IMR-90 (cell line): ENCODE measurements around the gene MTMR6. TPM values are rescaled to one million over a fixed set of nuclear protein-coding genes. Genes with fewer than 3 reads are reported as not detected.

ENCODE experiments used
- ATAC-seq: fragments of 200-7000 bp; cut with Tn5 transposase; 2 replicates; pipeline ENCODE4 v1.9.1; 2020; ENCODE audit warnings: low read depth, mild to moderate bottlenecking, moderate library complexity
- BruUV-seq: library from RNA; stranded (reverse); fragments of 400-500 nt; replicated peaks from 2 replicates; lab custom pipeline; 2021; lab: Mats Ljungman, UMichigan
- CTCF ChIA-PET: fragments of 300-600 bp; formaldehyde crosslinking; extraction: SDS; loops from one replicate; lab custom pipeline; 2021; ENCODE audit warnings: antibody characterized with exemption; lab: Yijun Ruan, JAX
- POLR2A ChIA-PET: fragments of 300-600 bp; sonication (Branson Sonifier 250); formaldehyde crosslinking; loops from one replicate; lab custom pipeline; 2022; ENCODE audit warnings: antibody characterized with exemption; ENCODE audit not compliant: unreplicated experiment; lab: Charles Lee
- DNase-seq: peaks from one replicate; pipeline ENCODE4 v3.0.0; 2013
- H2AFZ ChIP-seq: replicated peaks from 2 replicates; pipeline ENCODE3; 2013; ENCODE audit warnings: low read length, mild to moderate bottlenecking; ENCODE audit not compliant: poor library complexity
- H2AK5ac ChIP-seq: 2 replicates; pipeline ENCODE4 v1.6.1; 2013; ENCODE audit warnings: low read depth, low read length, inconsistent platforms
- H2AK9ac ChIP-seq: replicated peaks from 2 replicates; pipeline ENCODE3; 2013; ENCODE audit warnings: mild to moderate bottlenecking, low read depth, low read length, moderate library complexity; ENCODE audit not compliant: poor library complexity
- H2BK120ac ChIP-seq: 2 replicates; pipeline ENCODE4 v1.6.1; 2013; ENCODE audit warnings: low read depth, low read length, inconsistent platforms
- H2BK15ac ChIP-seq: 3 replicates; pipeline ENCODE4 v1.6.1; 2013; ENCODE audit warnings: low read depth, low read length, inconsistent platforms
- H2BK20ac ChIP-seq: 2 replicates; pipeline ENCODE4 v1.6.1; 2013; ENCODE audit warnings: low read depth, mild to moderate bottlenecking, inconsistent platforms, low read length, moderate library complexity
- H2BK5ac ChIP-seq: 2 replicates; pipeline ENCODE4 v1.6.1; 2013; ENCODE audit warnings: mild to moderate bottlenecking, low read depth, low read length, inconsistent platforms; ENCODE audit not compliant: poor library complexity, severe bottlenecking
- H3K14ac ChIP-seq: replicated peaks from 2 replicates; pipeline ENCODE4 v1.6.1; 2013; ENCODE audit warnings: low read depth, low read length, inconsistent platforms
- H3K18ac ChIP-seq: 2 replicates; pipeline ENCODE4 v1.6.1; 2013; ENCODE audit warnings: low read depth, low read length, control low read depth
- H3K23ac ChIP-seq: 2 replicates; pipeline ENCODE4 v1.6.1; 2013; ENCODE audit warnings: low read depth, low read length, inconsistent platforms
- H3K27ac ChIP-seq: 2 replicates; pipeline ENCODE4 v1.5.1; 2013; ENCODE audit warnings: mild to moderate bottlenecking, control low read depth, low read length; ENCODE audit not compliant: insufficient read depth
- H3K27me3 ChIP-seq: 2 replicates; pipeline ENCODE4 v1.6.1; 2013; ENCODE audit warnings: low read length; ENCODE audit not compliant: control insufficient read depth, insufficient read depth
- H3K36me3 ChIP-seq: 2 replicates; pipeline ENCODE4 v1.6.1; 2013; ENCODE audit warnings: low read length, mixed read lengths; ENCODE audit not compliant: control insufficient read depth, insufficient read depth
- H3K4ac ChIP-seq: 2 replicates; pipeline ENCODE4 v1.6.1; 2013; ENCODE audit warnings: low read depth, low read length, inconsistent platforms
- H3K4me1 ChIP-seq: 2 replicates; pipeline ENCODE4 v1.6.1; 2013; ENCODE audit warnings: low read length, mixed read lengths; ENCODE audit not compliant: control insufficient read depth, insufficient read depth
- H3K4me2 ChIP-seq: 2 replicates; pipeline ENCODE4 v1.6.1; 2013; ENCODE audit warnings: low read depth, mild to moderate bottlenecking, control low read depth, low read length, moderate library complexity
- H3K4me3 ChIP-seq: 2 replicates; pipeline ENCODE4 v1.5.1; 2013; ENCODE audit warnings: low read depth, mild to moderate bottlenecking, control low read depth, low read length, moderate library complexity; ENCODE audit not compliant: insufficient read depth
- H3K56ac ChIP-seq: 2 replicates; pipeline ENCODE4 v1.6.1; 2013; ENCODE audit warnings: low read length, inconsistent platforms; ENCODE audit not compliant: insufficient read depth; ENCODE audit errors: extremely low read depth
- H3K79me1 ChIP-seq, 2 experiments: 2 replicates each; pipeline ENCODE4 v1.6.1; 2013; ENCODE audit warnings: low read length in 2 of 2, inconsistent platforms in 1 of 2, low read depth in 1 of 2
- H3K9ac ChIP-seq: 2 replicates; pipeline ENCODE4 v1.6.1; 2013; ENCODE audit warnings: low read depth, low read length, control low read depth
- H3K9me1 ChIP-seq: 2 replicates; pipeline ENCODE4 v1.6.1; 2013; ENCODE audit warnings: low read length, inconsistent platforms; ENCODE audit not compliant: insufficient read depth
- H3K9me3 ChIP-seq: 2 replicates; pipeline ENCODE4 v1.6.1; 2013; ENCODE audit warnings: low read length; ENCODE audit not compliant: control insufficient read depth, insufficient read depth
- H4K20me1 ChIP-seq: 2 replicates; pipeline ENCODE4 v1.6.1; 2013; ENCODE audit warnings: low read length, inconsistent platforms; ENCODE audit not compliant: insufficient read depth
- H4K5ac ChIP-seq: 2 replicates; pipeline ENCODE4 v1.6.1; 2013; ENCODE audit warnings: mild to moderate bottlenecking, low read depth, low read length, control low read depth
- H4K8ac ChIP-seq, 2 experiments: 2 replicates each; pipeline ENCODE4 v1.6.1; 2013; ENCODE audit warnings: low read depth in 2 of 2, low read length in 2 of 2, control low read depth in 1 of 2, inconsistent platforms in 1 of 2
- H4K91ac ChIP-seq: 2 replicates; pipeline ENCODE4 v1.6.1; 2013; ENCODE audit warnings: low read depth, low read length, inconsistent platforms; ENCODE audit not compliant: insufficient read depth
- BHLHE40 ChIP-seq: fragments of 150-350 bp; IDR thresholded peaks from 2 replicates; pipeline ENCODE4 v1.6.1; 2016; ENCODE audit warnings: mild to moderate bottlenecking, low read depth, low read length
- CEBPB ChIP-seq: IDR thresholded peaks from 2 replicates; pipeline ENCODE4 v1.6.1; 2012; ENCODE audit warnings: low read depth, low read length, improper control_type of control experiment
- CHD1 ChIP-seq: IDR thresholded peaks from 2 replicates; pipeline ENCODE4 v1.6.1; 2012; ENCODE audit warnings: low read depth, low read length, improper control_type of control experiment
- FOS ChIP-seq: fragments of 150-350 bp; IDR thresholded peaks from 2 replicates; pipeline ENCODE4 v1.6.1; 2016; ENCODE audit warnings: low read depth, low read length
- MAFK ChIP-seq: IDR thresholded peaks from 2 replicates; pipeline ENCODE4 v1.6.1; 2012; ENCODE audit warnings: low read depth, low read length, improper control_type of control experiment
- MXI1 ChIP-seq: IDR thresholded peaks from 2 replicates; pipeline ENCODE4 v1.6.1; 2012; ENCODE audit warnings: low read depth, mild to moderate bottlenecking, low read length, moderate library complexity, borderline replicate concordance
- NFE2L2 ChIP-seq: fragments of 150-350 bp; IDR thresholded peaks from 2 replicates; pipeline ENCODE4 v1.6.1; 2016; ENCODE audit warnings: low read depth, mild to moderate bottlenecking, low read length
- POLR2A ChIP-seq: IDR thresholded peaks from 2 replicates; pipeline ENCODE4 v1.6.1; 2012; ENCODE audit warnings: mild to moderate bottlenecking, low read depth, low read length
- RAD21 ChIP-seq: IDR thresholded peaks from 2 replicates; pipeline ENCODE4 v1.6.1; 2012; ENCODE audit warnings: low read length, improper control_type of control experiment
- RCOR1 ChIP-seq: IDR thresholded peaks from 2 replicates; pipeline ENCODE4 v1.6.1; 2012; ENCODE audit warnings: mild to moderate bottlenecking, low read length, improper control_type of control experiment; ENCODE audit not compliant: insufficient replicate concordance
- RFX5 ChIP-seq: IDR thresholded peaks from 2 replicates; pipeline ENCODE4 v1.8.0; 2012; ENCODE audit warnings: low read depth, mild to moderate bottlenecking, low read length, moderate library complexity
- USF2 ChIP-seq: fragments of 150-350 bp; IDR thresholded peaks from 2 replicates; pipeline ENCODE4 v1.6.1; 2017; ENCODE audit warnings: mild to moderate bottlenecking, antibody characterized with exemption, low read length, low read depth
- WGBS, 2 experiments: methylation state at CpG; one replicate each; pipeline versions ENCODE4 v1.1.5 to v1.1.7; 2013; ENCODE audit warnings: missing lambda C conversion rate in 2 of 2; ENCODE audit not compliant: insufficient read length in 1 of 2; ENCODE audit errors: extremely low coverage in 2 of 2; 5-methylcytosine and 5-hydroxymethylcytosine counted together
- dilution Hi-C: fragments of 300-500 bp; cut with HindIII; formaldehyde crosslinking; loops from one replicate; pipeline ENCODE4 v1.14.3; 2018; ENCODE audit warnings: low sequenced_read_pairs; ENCODE audit not compliant: unreplicated experiment
- in situ Hi-C: fragments of 300-500 bp; cut with MboI; formaldehyde crosslinking; loops from 3 replicates; pipeline ENCODE4 v1.14.3; 2019; ENCODE audit warnings: low sequenced_read_pairs, inconsistent platforms, mixed read lengths
- intact Hi-C: fragments of 100-400 bp; cut with micrococcal nuclease; formaldehyde crosslinking; loops from 2 replicates; pipeline ENCODE4 v1.10.0; 2022
- polyA plus RNA-seq, 3 experiments: library from polyadenylated mRNA; depleted of rRNA; stranded (reverse); fragments of >200 nt; gene quantifications; 2 replicates each; pipeline ENCODE4 v1.2.3, GENCODE V29; 2012; ENCODE audit warnings: low replicate concordance in 1 of 3
- total RNA-seq: library from RNA; depleted of rRNA; stranded (reverse); fragments of >200 nt; gene quantifications from 2 replicates; pipeline ENCODE4 v1.2.3, GENCODE V29; 2012

MTMR6 gene
- total and polyA plus RNA-seq, 2 of the 4 experiments (the other 2 are of a cell fraction) = 9.4 to 21.7 TPM

GRCh38 chr13:25252752-25253151, 34.5 kb downstream of the MTMR6 start:
- CTCF ChIA-PET = no interaction called here
- POLR2A ChIA-PET = interaction anchor here (0.5 kb wide), 1 partner anchor 10 kb away, joined by 4 read pairs; no protein-coding TSS in a partner anchor
- no peak overlapping the region for H3K4ac ChIP-seq
- ATAC-seq (no peak), DNase-seq (no peak)
- no peak overlapping the region for H4K8ac ChIP-seq
- no peaks in the 10 kb centered on the region for H3K79me1 ChIP-seq
- no peak overlapping the region for H2AFZ ChIP-seq
- H2BK15ac ChIP-seq = no peak overlapping the region
- WGBS, 2 experiments = no CpG with 5 or more reads among the region's 2 CpGs
- H2BK20ac ChIP-seq = no peak overlapping the region
- BruUV-seq = no TSS peak
- no peak overlapping the region for H3K18ac ChIP-seq
- no peak overlapping the region for H3K23ac ChIP-seq
- H3K4me2 ChIP-seq = no peak overlapping the region
- H3K4me3 ChIP-seq = no peak overlapping the region
- no peak overlapping the region for H4K91ac ChIP-seq
- H3K9ac ChIP-seq = no peak overlapping the region
- H2AK9ac ChIP-seq = no peak overlapping the region
- H4K5ac ChIP-seq = no peak overlapping the region
- peaks cover 12% of the 10 kb centered on the region for H3K36me3 ChIP-seq
- in situ Hi-C loops (no loop called here), intact Hi-C loops (no loop called here), dilution Hi-C loops (no loop called here)
- H2AK5ac ChIP-seq = no peak overlapping the region
- H3K27ac ChIP-seq = no peak overlapping the region
- H3K56ac ChIP-seq = no peak overlapping the region
- no peaks in the 10 kb centered on the region for H3K4me1 ChIP-seq
- no peaks in the 10 kb centered on the region for H3K27me3 ChIP-seq
- H2BK120ac ChIP-seq = no peak overlapping the region
- no peaks in the 10 kb centered on the region for H4K20me1 ChIP-seq
- no peak overlapping the region for H2BK5ac ChIP-seq
- no peak overlapping the region for H3K14ac ChIP-seq
- H3K9me3 ChIP-seq = no peaks in the 10 kb centered on the region
- no peak for TF ChIP-seq BHLHE40
- TF ChIP-seq MXI1 = no peak
- TF ChIP-seq USF2 = no peak
- TF ChIP-seq RFX5 = no peak
- TF ChIP-seq CHD1 = no peak
- no peak for TF ChIP-seq NFE2L2
- no peak for TF ChIP-seq RCOR1
- no peak for TF ChIP-seq RAD21
- TF ChIP-seq POLR2A = no peak
- no peak for TF ChIP-seq MAFK
- no peak for TF ChIP-seq FOS
- TF ChIP-seq CEBPB = no peak
- H3K9me1 ChIP-seq = no peaks in the 10 kb centered on the region
